ENCODE measurements around the gene TMOD4. TPM values are rescaled to one million over a fixed set of nuclear protein-coding genes. Genes with fewer than 3 reads are reported as not detected.
A peak's percentile ranks its signal among the peaks of the same experiment; 100 is the strongest.

The TMOD4 gene
- total RNA-seq, 4 donors from 2014 or later, result 1.9 TPM; not detected in 3

DNA sequence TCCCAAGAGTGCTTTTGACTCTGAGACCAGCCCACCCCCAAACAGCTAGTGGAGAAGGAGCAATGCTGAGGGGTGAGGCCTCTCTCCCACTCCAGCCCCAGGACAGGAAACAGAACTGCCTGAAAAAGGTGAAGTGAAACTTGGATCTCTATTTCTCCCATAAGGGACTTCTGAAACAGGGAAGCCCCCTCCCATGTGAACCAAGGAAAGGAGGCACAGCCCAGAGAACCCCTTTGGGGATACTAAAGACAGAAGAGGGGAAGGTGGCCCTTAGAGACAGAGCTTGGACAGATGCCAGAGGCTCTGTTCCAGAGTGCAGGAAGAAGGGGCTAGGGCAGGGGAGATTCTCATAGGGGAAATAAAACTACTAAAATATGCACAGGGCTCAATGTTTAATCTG, 16.4 kb downstream of the TMOD4 start:
- DNase-seq (ENCODE audit: low spot score), result no peak
- TF ChIP-seq, protein P1, sequence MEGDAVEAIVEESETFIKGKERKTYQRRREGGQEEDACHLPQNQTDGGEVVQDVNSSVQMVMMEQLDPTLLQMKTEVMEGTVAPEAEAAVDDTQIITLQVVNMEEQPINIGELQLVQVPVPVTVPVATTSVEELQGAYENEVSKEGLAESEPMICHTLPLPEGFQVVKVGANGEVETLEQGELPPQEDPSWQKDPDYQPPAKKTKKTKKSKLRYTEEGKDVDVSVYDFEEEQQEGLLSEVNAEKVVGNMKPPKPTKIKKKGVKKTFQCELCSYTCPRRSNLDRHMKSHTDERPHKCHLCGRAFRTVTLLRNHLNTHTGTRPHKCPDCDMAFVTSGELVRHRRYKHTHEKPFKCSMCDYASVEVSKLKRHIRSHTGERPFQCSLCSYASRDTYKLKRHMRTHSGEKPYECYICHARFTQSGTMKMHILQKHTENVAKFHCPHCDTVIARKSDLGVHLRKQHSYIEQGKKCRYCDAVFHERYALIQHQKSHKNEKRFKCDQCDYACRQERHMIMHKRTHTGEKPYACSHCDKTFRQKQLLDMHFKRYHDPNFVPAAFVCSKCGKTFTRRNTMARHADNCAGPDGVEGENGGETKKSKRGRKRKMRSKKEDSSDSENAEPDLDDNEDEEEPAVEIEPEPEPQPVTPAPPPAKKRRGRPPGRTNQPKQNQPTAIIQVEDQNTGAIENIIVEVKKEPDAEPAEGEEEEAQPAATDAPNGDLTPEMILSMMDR (IDR thresholded peaks at IDR 0.05), result no peak
- ATAC-seq (ENCODE audit: low FRiP score), result no peak

DNA sequence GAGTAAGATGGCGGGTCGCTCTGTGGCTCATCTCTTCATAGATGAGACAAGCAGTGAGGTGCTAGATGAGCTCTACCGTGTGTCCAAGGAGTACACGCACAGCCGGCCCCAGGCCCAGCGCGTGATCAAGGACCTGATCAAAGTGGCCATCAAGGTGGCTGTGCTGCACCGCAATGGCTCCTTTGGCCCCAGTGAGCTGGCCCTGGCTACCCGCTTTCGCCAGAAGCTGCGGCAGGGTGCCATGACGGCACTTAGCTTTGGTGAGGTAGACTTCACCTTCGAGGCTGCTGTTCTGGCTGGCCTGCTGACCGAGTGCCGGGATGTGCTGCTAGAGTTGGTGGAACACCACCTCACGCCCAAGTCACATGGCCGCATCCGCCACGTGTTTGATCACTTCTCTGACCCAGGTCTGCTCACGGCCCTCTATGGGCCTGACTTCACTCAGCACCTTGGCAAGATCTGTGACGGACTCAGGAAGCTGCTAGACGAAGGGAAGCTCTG, 17.0 kb downstream of the TMOD4 start:
- DNase-seq (ENCODE audit: low spot score), result no peak
- ATAC-seq (ENCODE audit: low FRiP score), result peak; percentile 28
- TF ChIP-seq, protein P1 (IDR thresholded peaks at IDR 0.05), result no peak

DNA sequence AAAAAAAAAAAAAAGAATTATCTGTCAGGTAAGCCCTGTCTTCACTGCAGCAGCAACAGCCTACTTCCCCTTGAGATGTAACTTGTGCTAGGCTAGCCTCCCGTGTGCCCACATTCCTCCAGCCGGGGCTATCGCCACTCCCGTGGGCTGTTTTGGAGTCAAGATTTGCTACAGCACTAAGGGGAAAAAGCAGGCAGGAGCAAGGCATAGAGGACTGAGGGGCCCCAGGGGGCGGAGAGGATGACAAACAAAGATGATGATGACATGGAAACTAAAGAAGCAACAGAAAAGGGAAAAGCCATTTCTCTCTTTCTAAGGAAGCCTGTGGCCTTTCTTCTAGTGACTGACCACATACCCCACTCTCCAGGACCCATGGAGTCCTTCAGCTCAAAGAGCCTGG, 17.5 kb downstream of the TMOD4 start:
- no peak for ATAC-seq (ENCODE audit: low FRiP score)
- no peak for DNase-seq (ENCODE audit: low spot score)
- TF ChIP-seq, protein P1 (IDR thresholded peaks at IDR 0.05), result no peak

DNA sequence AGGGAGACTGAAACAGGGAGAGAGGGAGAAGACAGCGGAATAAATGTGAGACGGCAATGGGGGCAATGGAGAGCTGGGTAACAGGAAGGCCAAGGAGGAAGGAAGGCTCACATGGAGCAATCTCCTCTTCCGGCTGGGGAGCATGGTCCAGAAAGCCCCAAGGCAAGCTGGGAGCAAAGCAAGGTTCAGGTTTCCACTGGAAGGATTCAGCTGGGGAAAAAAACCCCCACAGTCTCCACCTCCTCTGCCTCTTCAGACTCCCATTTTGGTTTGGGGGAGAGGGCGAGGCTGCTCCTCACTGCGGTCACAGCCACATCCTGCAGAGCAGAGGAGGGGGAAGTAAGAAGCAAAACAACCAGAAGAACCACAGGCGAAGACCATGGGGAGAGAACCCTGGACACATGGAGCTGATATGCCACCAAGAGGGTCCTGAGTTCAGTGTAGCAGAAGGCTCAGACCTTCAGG, 18.7 kb downstream of the TMOD4 start:
- no peak for DNase-seq (ENCODE audit: low spot score)
- ATAC-seq (ENCODE audit: low FRiP score), result no peak
- TF ChIP-seq, protein P1 (IDR thresholded peaks at IDR 0.05), result no peak

DNA sequence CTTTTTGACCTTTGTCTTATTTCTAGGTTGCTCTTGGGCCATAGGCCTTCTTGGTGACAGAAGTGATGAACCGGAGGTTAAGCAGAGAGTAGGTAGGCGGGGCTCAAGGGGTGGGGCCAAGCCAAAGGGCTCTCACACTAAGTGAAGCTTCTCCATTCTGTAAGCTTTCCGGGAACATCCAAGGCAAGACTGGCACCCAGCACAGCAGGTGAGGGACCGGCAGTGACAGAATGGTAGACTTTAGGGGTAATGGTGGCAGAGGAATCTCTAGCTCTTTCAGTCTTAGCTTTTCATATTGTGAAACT, 19.3 kb downstream of the TMOD4 start, which contains the start of gene TNFAIP8L2:
Gene TNFAIP8L2, plus strand, starts transcription at position 135 of the 305 bp plus-strand sequence. CDS start 2,049 bp downstream, outside the sequence.
- ATAC-seq (ENCODE audit: low FRiP score) (no peak), DNase-seq (ENCODE audit: low spot score) (no peak)

DNA sequence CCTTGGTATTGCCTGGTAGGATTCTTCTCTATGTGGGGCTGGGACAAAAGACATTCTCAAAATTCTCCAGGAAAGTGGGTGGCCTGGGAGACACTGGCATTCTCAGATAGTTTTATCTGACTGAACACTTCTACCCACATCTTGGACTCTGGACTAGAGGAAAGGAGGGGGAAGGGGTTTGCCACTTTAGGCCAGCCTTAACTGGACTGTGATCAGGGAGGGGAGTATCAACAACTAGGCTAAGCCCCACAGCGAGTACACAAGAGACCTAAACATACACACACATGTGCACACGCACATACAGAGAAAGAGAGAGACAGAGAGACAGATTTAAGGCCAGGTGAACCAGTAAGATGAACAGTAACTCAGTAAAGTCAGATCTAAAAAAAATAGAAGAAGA, 28.1 kb downstream of the TMOD4 start:
- DNase-seq (ENCODE audit: low spot score) (no peak), ATAC-seq (ENCODE audit: low FRiP score) (no peak)
- TF ChIP-seq, protein P1 (IDR thresholded peaks at IDR 0.05), result no peak

More for the DNA sequence above, 19.3 kb downstream of the TMOD4 start, which contains the start of gene TNFAIP8L2:
- TF ChIP-seq, protein P1 (IDR thresholded peaks at IDR 0.05), result no peak

DNA sequence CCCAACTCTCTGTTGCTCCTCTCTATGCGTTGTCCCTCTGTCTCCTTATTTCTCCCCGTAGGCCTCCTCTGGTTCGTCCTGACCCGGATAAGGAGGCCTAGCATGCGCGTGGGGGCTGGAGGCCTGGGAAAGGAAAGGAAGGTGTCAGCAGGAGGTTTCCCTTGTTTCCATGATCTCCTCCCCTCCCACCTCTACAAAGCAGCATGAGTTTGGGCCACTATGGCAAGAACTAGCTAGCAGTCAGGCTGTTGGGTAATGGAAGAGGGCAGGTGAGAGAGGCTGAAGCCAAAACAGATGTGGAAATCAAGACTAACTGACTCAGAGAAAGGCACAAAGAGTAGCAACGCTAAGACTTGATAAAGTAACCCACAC, 28.7 kb downstream of the TMOD4 start:
- TF ChIP-seq, protein P1 (IDR thresholded peaks at IDR 0.05), result no peak
- ATAC-seq (ENCODE audit: low FRiP score) (peak; percentile 33), DNase-seq (ENCODE audit: low spot score) (no peak)
